ENCODE measurements around the gene FUNDC2. TPM values are rescaled to one million over a fixed set of nuclear protein-coding genes. Genes with fewer than 3 reads are reported as not detected.

Gene FUNDC2
- total and polyA plus RNA-seq, 2 donors from 2014 or later: 98.2 to 239 TPM

DNA sequence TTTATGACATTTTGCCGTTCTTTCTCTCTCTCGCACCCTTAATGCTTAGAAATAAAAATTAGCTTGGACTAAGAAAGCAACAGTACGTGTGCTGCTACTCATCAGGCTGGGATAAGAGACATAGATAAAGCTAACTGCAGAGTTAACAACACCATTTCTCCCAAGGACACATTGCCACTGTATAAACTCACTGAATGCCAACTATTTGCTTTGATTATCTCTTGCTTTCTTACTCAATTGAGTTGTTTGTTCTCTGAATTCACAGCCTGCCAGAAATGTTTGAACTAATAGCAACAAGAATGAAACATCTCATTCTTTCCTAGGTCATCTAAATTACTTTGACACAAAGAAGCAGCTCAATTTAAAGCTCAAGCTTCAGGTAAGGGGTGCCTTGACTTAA, 38.7 kb upstream of the FUNDC2 start:
- H3K27ac ChIP-seq (ENCODE audit: low read depth in 2 of 2, low read length in 2 of 2): no peak overlapping the region
- intact Hi-C loops (cut with DNase I): no loop called here
- no peaks in the 10 kb centered on the region for H3K9me3 ChIP-seq (ENCODE audit: control insufficient read depth in 2 of 3, insufficient read depth in 1 of 3, low read length in 3 of 3)
- H3K4me3 ChIP-seq (ENCODE audit: low read length in 3 of 3): no peak overlapping the region
- FAIRE-seq: no peak
- TF ChIP-seq, protein P1, sequence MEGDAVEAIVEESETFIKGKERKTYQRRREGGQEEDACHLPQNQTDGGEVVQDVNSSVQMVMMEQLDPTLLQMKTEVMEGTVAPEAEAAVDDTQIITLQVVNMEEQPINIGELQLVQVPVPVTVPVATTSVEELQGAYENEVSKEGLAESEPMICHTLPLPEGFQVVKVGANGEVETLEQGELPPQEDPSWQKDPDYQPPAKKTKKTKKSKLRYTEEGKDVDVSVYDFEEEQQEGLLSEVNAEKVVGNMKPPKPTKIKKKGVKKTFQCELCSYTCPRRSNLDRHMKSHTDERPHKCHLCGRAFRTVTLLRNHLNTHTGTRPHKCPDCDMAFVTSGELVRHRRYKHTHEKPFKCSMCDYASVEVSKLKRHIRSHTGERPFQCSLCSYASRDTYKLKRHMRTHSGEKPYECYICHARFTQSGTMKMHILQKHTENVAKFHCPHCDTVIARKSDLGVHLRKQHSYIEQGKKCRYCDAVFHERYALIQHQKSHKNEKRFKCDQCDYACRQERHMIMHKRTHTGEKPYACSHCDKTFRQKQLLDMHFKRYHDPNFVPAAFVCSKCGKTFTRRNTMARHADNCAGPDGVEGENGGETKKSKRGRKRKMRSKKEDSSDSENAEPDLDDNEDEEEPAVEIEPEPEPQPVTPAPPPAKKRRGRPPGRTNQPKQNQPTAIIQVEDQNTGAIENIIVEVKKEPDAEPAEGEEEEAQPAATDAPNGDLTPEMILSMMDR (IDR thresholded peaks at IDR 0.05; ENCODE audit: borderline replicate concordance, extremely low read depth, insufficient read depth): no peak
- no peaks in the 10 kb centered on the region for H3K36me3 ChIP-seq (ENCODE audit: control insufficient read depth in 2 of 3, insufficient read depth in 3 of 3, low read length in 3 of 3)
- H3K9ac ChIP-seq (ENCODE audit: low read length in 3 of 3): no peak overlapping the region
- no peak for DNase-seq
- no peaks in the 10 kb centered on the region for H3K4me1 ChIP-seq (ENCODE audit: control insufficient read depth in 2 of 3, insufficient read depth in 2 of 3, low read depth in 1 of 3, low read length in 3 of 3)
- no peaks in the 10 kb centered on the region for H3K27me3 ChIP-seq (ENCODE audit: control insufficient read depth, insufficient read depth, low read length)

DNA sequence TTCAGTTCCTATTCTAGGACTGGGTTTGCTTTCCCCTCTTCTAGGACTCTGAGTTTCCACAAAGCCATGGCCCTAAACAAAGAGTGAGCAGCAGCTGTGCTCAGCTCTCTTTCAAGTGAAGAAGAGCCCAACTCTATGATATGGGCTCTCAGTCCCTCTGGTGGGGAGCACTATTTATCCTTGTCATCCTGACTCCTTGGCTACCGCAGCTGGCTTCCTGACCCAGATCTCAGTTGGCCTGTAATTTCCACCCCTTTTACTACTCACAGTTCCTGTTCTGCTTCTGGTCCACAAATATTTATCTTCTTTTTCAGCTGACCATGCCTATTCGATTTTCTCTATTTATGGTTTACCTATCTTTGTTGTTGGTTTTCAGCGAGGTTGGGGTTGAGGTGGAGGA, 37.9 kb upstream of the FUNDC2 start:
- Histone ChIP-seq H3K9me3 (ENCODE audit: control insufficient read depth in 2 of 3, insufficient read depth in 1 of 3, low read length in 3 of 3) (no peaks in the 10 kb centered on the region), H3K9ac (ENCODE audit: low read length in 3 of 3) (no peak overlapping the region), H3K4me3 (ENCODE audit: low read length in 3 of 3) (no peak overlapping the region), H3K27ac (ENCODE audit: low read depth in 2 of 2, low read length in 2 of 2) (no peak overlapping the region), H3K4me1 (ENCODE audit: control insufficient read depth in 2 of 3, insufficient read depth in 2 of 3, low read depth in 1 of 3, low read length in 3 of 3) (no peaks in the 10 kb centered on the region), H3K27me3 (ENCODE audit: control insufficient read depth, insufficient read depth, low read length) (no peaks in the 10 kb centered on the region), H3K36me3 (ENCODE audit: control insufficient read depth in 2 of 3, insufficient read depth in 3 of 3, low read length in 3 of 3) (no peaks in the 10 kb centered on the region)
- intact Hi-C loops (cut with DNase I): no loop called here
- DNase-seq (no peak), FAIRE-seq (no peak)
- TF ChIP-seq, protein P1 (IDR thresholded peaks at IDR 0.05; ENCODE audit: borderline replicate concordance, extremely low read depth, insufficient read depth): no peak

DNA sequence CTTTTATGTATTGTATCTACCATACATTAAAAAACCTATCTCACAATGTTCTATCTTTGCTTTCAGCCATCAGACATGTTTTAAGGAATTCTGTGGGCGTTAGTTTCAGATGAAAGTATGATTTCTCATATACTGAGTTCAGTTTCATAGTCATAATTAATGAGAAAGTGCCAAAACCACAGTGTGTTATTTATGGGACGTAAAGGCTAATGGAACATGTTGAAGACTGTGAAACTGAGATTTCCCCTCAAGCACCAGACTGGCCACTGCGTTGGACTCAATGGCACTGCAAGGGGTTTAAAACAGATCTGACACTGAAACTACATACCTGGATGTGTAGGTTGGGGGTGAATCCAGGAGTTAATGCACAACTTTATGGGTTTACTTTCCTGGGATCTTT, 36.1 kb upstream of the FUNDC2 start:
- intact Hi-C loops (cut with DNase I): no loop called here
- no peak for FAIRE-seq

More for the DNA sequence above, 36.1 kb upstream of the FUNDC2 start:
- H3K4me3 ChIP-seq (ENCODE audit: low read length in 3 of 3): no peak overlapping the region
- no peaks in the 10 kb centered on the region for H3K9me3 ChIP-seq (ENCODE audit: control insufficient read depth in 2 of 3, insufficient read depth in 1 of 3, low read length in 3 of 3)
- no peak overlapping the region for H3K27ac ChIP-seq (ENCODE audit: low read depth in 2 of 2, low read length in 2 of 2)
- no peak overlapping the region for H3K9ac ChIP-seq (ENCODE audit: low read length in 3 of 3)
- TF ChIP-seq, protein P1 (IDR thresholded peaks at IDR 0.05; ENCODE audit: borderline replicate concordance, extremely low read depth, insufficient read depth): no peak
- no peaks in the 10 kb centered on the region for H3K36me3 ChIP-seq (ENCODE audit: control insufficient read depth in 2 of 3, insufficient read depth in 3 of 3, low read length in 3 of 3)
- H3K27me3 ChIP-seq (ENCODE audit: control insufficient read depth, insufficient read depth, low read length): no peaks in the 10 kb centered on the region
- DNase-seq: no peak
- no peaks in the 10 kb centered on the region for H3K4me1 ChIP-seq (ENCODE audit: control insufficient read depth in 2 of 3, insufficient read depth in 2 of 3, low read depth in 1 of 3, low read length in 3 of 3)
